Measurements from ENCODE around the gene LRRC46. TPM values are rescaled to one million over a fixed set of nuclear protein-coding genes. Genes with fewer than 3 reads are reported as not detected.

LRRC46 gene
- 0.35 TPM in 1 of 2 replicates, not detected in the other for total RNA-seq (2014; rRNA removed; shearing (Covaris generic))
- 0.14 and 0.18 TPM in 2 replicates for polyA plus RNA-seq (2016; fragmentation: Nextera tagmentation; extraction: Ambion mirVana)
- long read RNA-seq, result 0 reads

GRCh38 chr17:47831003-47831933 lies at the start of gene LRRC46, which contains the start of gene MRPL10:
Gene LRRC46 (plus strand): TSS chr17:47831670. CDS start chr17:47831990, 320 bp downstream.
Gene MRPL10 (minus strand): TSS chr17:47831541. CDS start chr17:47831511, 30 bp downstream.
- Histone ChIP-seq H3F3A (replicated peaks; ENCODE audit: low read depth) (peaks cover 4% of the 10 kb centered on the region; the same call in 1 of the 2 replicates), H3K4me2 (peak within 1 kb of the TSS; percentile 83), H3K27ac (ENCODE audit: low read depth) (peak within 1 kb of the TSS; percentile 75; the same call in 1 of the 2 replicates), H3K9me2 (ENCODE audit: insufficient read depth) (no peaks in the 10 kb centered on the region), H3K4me3 (peak within 1 kb of the TSS; percentile 72), H3K4me1 (ENCODE audit: insufficient read depth) (peaks cover 11% of the 10 kb centered on the region; the same call in 1 of the 2 replicates), H3K27me3 (ENCODE audit: insufficient read depth) (no peaks in the 10 kb centered on the region), H2AFZ (peak within 1 kb of the TSS; percentile 83), H3K36me3 (ENCODE audit: insufficient read depth) (peaks cover 5% of the 10 kb centered on the region; the same call in 1 of the 2 replicates), H3K79me2 (replicated peaks; ENCODE audit: insufficient read depth) (peaks cover 20% of the 10 kb centered on the region), H4K20me1 (replicated peaks; ENCODE audit: insufficient read depth) (peaks cover 8% of the 10 kb centered on the region)
- peaks cover 22% of the 10 kb centered on the region for H3K36me3 Mint-ChIP-seq (ENCODE audit: low read depth)
- TF ChIP-seq CTCF (conservative IDR thresholded peaks at IDR 0.05; ENCODE audit: low read depth in 2 of 2) (peak; percentile 35 to 57), ETS1 (IDR thresholded peaks at IDR 0.05) (peak; percentile 89), POLR2AphosphoS5 (IDR thresholded peaks at IDR 0.05; ENCODE audit: low read depth) (peak; percentile 97), REST (IDR thresholded peaks at IDR 0.05; ENCODE audit: unreplicated experiment) (no peak)
- ATAC-seq, result peak; percentile 98
- H3K4me3 Mint-ChIP-seq, result peak within 1 kb of the TSS; percentile 93
- peak; percentile 98 for DNase-seq (ENCODE audit: low spot score)
- peaks cover 8% of the 10 kb centered on the region for H3K4me1 Mint-ChIP-seq
- peaks cover 14% of the 10 kb centered on the region for H3K27me3 Mint-ChIP-seq (ENCODE audit: insufficient read depth, low read depth, poor library complexity)
- peak within 1 kb of the TSS; percentile 89 for H3K27ac Mint-ChIP-seq
- no peaks in the 10 kb centered on the region; the same call in 2 of the 3 replicates for H3K9me3 Mint-ChIP-seq

Data from GM23338 (cell line).